Vagina (tissue), 2 donors: Measurements from ENCODE around the gene WDR72.

Source experiments
- POLR2AphosphoS5 ChIP-seq, 2 donors: sonication (generic); formaldehyde crosslinking; IDR thresholded peaks; one replicate each; pipeline ENCODE4 v1.9.0; 2017; ENCODE audit warnings: antibody characterized with exemption in 2 of 2, mild to moderate bottlenecking in 2 of 2, low read depth in 1 of 2; ENCODE audit not compliant: insufficient read depth in 1 of 2
- TF ChIP-seq, protein P1 (sequence below), 3 experiments: fragments of 450-650 bp in 2 of 3; fragments of 200-600 bp in 1 of 3; sonication (generic) in 1 of 3; IDR thresholded peaks; one replicate each; pipeline ENCODE4 v1.5.1; 2017 to 2019; ENCODE audit warnings: antibody characterized with exemption in 3 of 3, mild to moderate bottlenecking in 2 of 3, moderate library complexity in 2 of 3

- TF ChIP-seq, protein P1, sequence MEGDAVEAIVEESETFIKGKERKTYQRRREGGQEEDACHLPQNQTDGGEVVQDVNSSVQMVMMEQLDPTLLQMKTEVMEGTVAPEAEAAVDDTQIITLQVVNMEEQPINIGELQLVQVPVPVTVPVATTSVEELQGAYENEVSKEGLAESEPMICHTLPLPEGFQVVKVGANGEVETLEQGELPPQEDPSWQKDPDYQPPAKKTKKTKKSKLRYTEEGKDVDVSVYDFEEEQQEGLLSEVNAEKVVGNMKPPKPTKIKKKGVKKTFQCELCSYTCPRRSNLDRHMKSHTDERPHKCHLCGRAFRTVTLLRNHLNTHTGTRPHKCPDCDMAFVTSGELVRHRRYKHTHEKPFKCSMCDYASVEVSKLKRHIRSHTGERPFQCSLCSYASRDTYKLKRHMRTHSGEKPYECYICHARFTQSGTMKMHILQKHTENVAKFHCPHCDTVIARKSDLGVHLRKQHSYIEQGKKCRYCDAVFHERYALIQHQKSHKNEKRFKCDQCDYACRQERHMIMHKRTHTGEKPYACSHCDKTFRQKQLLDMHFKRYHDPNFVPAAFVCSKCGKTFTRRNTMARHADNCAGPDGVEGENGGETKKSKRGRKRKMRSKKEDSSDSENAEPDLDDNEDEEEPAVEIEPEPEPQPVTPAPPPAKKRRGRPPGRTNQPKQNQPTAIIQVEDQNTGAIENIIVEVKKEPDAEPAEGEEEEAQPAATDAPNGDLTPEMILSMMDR (IDR thresholded peaks at IDR 0.05): no peak
- no peak for TF ChIP-seq POLR2AphosphoS5 (IDR thresholded peaks at IDR 0.05; ENCODE audit: insufficient read depth in 1 of 2, low read depth in 1 of 2)
Observed at GRCh38 chr15:53490341-53490740, 269.1 kb downstream of the WDR72 start.
